GM19395 (cell line): Measurements from ENCODE around the gene KIF1A.
"Not testable (repeated sequence)": the region's sequence is repeated elsewhere in the genome, so short reads cannot be mapped to it uniquely, and the experiment has no call there.

Experiments used
- ATAC-seq: cut with Tn5 transposase; IDR thresholded peaks from one replicate; pipeline ENCODE4 v1.9.1; 2021; ENCODE audit warnings: mild to moderate bottlenecking, moderate library complexity; ENCODE audit not compliant: unreplicated experiment

Gene KIF1A

GRCh38 chr2:240787521-240788472, 32.2 kb downstream of the KIF1A start:
- no peak for ATAC-seq

- ATAC-seq, result no peak
Observed at GRCh38 chr2:240786871-240787311, 33.1 kb downstream of the KIF1A start.

GRCh38 chr2:240786355-240786841, 33.6 kb downstream of the KIF1A start:
- no peak for ATAC-seq

- ATAC-seq, result no peak
Observed at GRCh38 chr2:240785424-240786335, 34.3 kb downstream of the KIF1A start.

GRCh38 chr2:240784629-240785423, 35.2 kb downstream of the KIF1A start:
- ATAC-seq, result no peak

- no peak for ATAC-seq
Observed at GRCh38 chr2:240783819-240784621, 36.0 kb downstream of the KIF1A start.

- ATAC-seq, result no peak
Observed at GRCh38 chr2:240782886-240783818, 36.9 kb downstream of the KIF1A start.

- no peak for ATAC-seq
Observed at GRCh38 chr2:240782221-240782885, 37.7 kb downstream of the KIF1A start.

GRCh38 chr2:240781471-240782220, 38.4 kb downstream of the KIF1A start:
- ATAC-seq, result no peak

GRCh38 chr2:240780023-240780700, 39.9 kb downstream of the KIF1A start:
- ATAC-seq, result no peak

- ATAC-seq, result not testable (repeated sequence)
Observed at GRCh38 chr2:240779250-240779832, 40.7 kb downstream of the KIF1A start.

- ATAC-seq, result no peak
Observed at GRCh38 chr2:240778426-240778825, 41.6 kb downstream of the KIF1A start.

GRCh38 chr2:240777456-240778212, 42.4 kb downstream of the KIF1A start:
- ATAC-seq, result no peak

- no peak for ATAC-seq
Observed at GRCh38 chr2:240775905-240776304, 44.1 kb downstream of the KIF1A start.

- no peak for ATAC-seq
Observed at GRCh38 chr2:240774856-240775255, 45.2 kb downstream of the KIF1A start.

- ATAC-seq, result no peak
Observed at GRCh38 chr2:240769096-240769495, 50.9 kb downstream of the KIF1A start.
